HepG2 (cell line): ENCODE measurements around the gene ARHGEF37. TPM values are rescaled to one million over a fixed set of nuclear protein-coding genes. Genes with fewer than 3 reads are reported as not detected.

Experiments
- AFF4 ChIP-seq: sonication (generic); formaldehyde crosslinking; IDR thresholded peaks from 2 replicates; pipeline ENCODE4 v1.4.0; 2020; ENCODE audit warnings: missing genetic modification reagents
- ARID4A ChIP-seq: sonication (generic); formaldehyde crosslinking; IDR thresholded peaks from 2 replicates; pipeline ENCODE4 v1.5.0; 2020; ENCODE audit warnings: mild to moderate bottlenecking, missing genetic modification reagents, borderline replicate concordance
- CBX2 ChIP-seq, 2 experiments: fragments of 200-600 bp in 1 of 2; sonication (generic); formaldehyde crosslinking in 1 of 2; IDR thresholded peaks; 2 replicates each; pipeline versions ENCODE4 v1.7.0 to v1.8.1; 2018 to 2022; ENCODE audit warnings: low read depth in 2 of 2, low read length in 1 of 2, mild to moderate bottlenecking in 1 of 2, missing genetic modification reagents in 1 of 2
- FOXA1 ChIP-seq, 2 experiments: fragments of 450-650 bp in 1 of 2; sonication (generic) in 1 of 2; formaldehyde crosslinking in 1 of 2; IDR thresholded peaks; 2 replicates each; pipeline versions ENCODE4 v1.4.0 to v1.6.1; 2016 to 2020; ENCODE audit warnings: missing genetic modification reagents in 1 of 2
- KDM6A ChIP-seq: IDR thresholded peaks from 2 replicates; pipeline ENCODE4 v1.6.1; 2016; ENCODE audit warnings: low read depth
- MED8 ChIP-seq: sonication (generic); formaldehyde crosslinking; IDR thresholded peaks from 2 replicates; pipeline ENCODE4 v1.8.1; 2023; ENCODE audit warnings: mild to moderate bottlenecking, missing genetic modification reagents; ENCODE audit not compliant: insufficient replicate concordance
- SAP130 ChIP-seq: IDR thresholded peaks from 2 replicates; pipeline ENCODE4 v1.6.1; 2016; ENCODE audit warnings: low read depth
- SOX6 ChIP-seq, 2 experiments: fragments of 450-650 bp in 1 of 2; sonication (generic) in 1 of 2; formaldehyde crosslinking in 1 of 2; IDR thresholded peaks; 2 replicates each; pipeline versions ENCODE4 v1.4.0 to v1.6.1; 2017 to 2020; ENCODE audit warnings: antibody characterized with exemption in 1 of 2, mild to moderate bottlenecking in 1 of 2, missing genetic modification reagents in 1 of 2
- YY1 ChIP-seq: IDR thresholded peaks from 2 replicates; pipeline ENCODE4 v1.6.1; 2011; ENCODE audit warnings: low read length, low read depth, moderate library complexity, mild to moderate bottlenecking; ENCODE audit not compliant: insufficient read depth, insufficient replicate concordance
- ZBTB7B ChIP-seq: sonication (generic); formaldehyde crosslinking; IDR thresholded peaks from 2 replicates; pipeline ENCODE4 v1.4.0; 2020; ENCODE audit warnings: missing genetic modification reagents
- ZFP1 ChIP-seq: IDR thresholded peaks from 2 replicates; pipeline ENCODE4 v1.6.1; 2016
- ZFP82 ChIP-seq: sonication (generic); formaldehyde crosslinking; IDR thresholded peaks from 2 replicates; pipeline ENCODE4 v1.5.1; 2020; ENCODE audit warnings: mild to moderate bottlenecking, missing genetic modification reagents, borderline replicate concordance
- ZNF136 ChIP-seq: sonication (generic); formaldehyde crosslinking; IDR thresholded peaks from 2 replicates; pipeline ENCODE4 v1.8.1; 2022; ENCODE audit warnings: low read depth, mild to moderate bottlenecking, moderate library complexity, missing genetic modification reagents
- ZNF609 ChIP-seq: sonication (generic); formaldehyde crosslinking; IDR thresholded peaks from 2 replicates; pipeline ENCODE4 v1.4.0; 2020; ENCODE audit warnings: mild to moderate bottlenecking, missing genetic modification reagents, borderline replicate concordance
- ZNF784 ChIP-seq: sonication (generic); formaldehyde crosslinking; IDR thresholded peaks from 2 replicates; pipeline ENCODE4 v1.5.1; 2020; ENCODE audit warnings: missing genetic modification reagents, mild to moderate bottlenecking, borderline replicate concordance
- polyA plus RNA-seq, 8 experiments: library from polyadenylated mRNA; depleted of rRNA in 3 of 8; stranded (reverse) in 7 of 8; unstranded in 1 of 8; fragments of >200 nt; fragmentation: Illumina TruSeq in 4 of 8; extraction: Trizol in 4 of 8; gene quantifications; 2 replicates each; pipeline versions ENCODE4 v1.2.1 to v1.2.3, GENCODE V29; 2011 to 2016; ENCODE audit warnings: low read depth in 4 of 8, missing spikeins in 1 of 8, mixed read lengths in 1 of 8; ENCODE audit not compliant: insufficient read depth in 1 of 8
- total RNA-seq, 5 experiments: library from RNA; depleted of rRNA; stranded (reverse); fragments of >200 nt; fragmentation: Illumina TruSeq; extraction: Trizol; gene quantifications; 2 replicates each; pipeline ENCODE4 v1.2.3, GENCODE V29; 2016; ENCODE audit warnings: low read depth in 1 of 5

ARHGEF37 gene
- total and polyA plus RNA-seq, 2 of the 13 experiments (the other 11 are each of a cell fraction or from before 2014, with no cell fraction given): 0.18 to 0.27 TPM

- TF ChIP-seq ZNF136 (CRISPR knock-in tag) (no peak), ZFP82 (no peak), SAP130 (CRISPR knock-in tag) (0 out of 2 replicates have a peak, but pooled peaks have one; percentile 26), ARID4A (peak; percentile 24; the same call in 1 of the 2 replicates), YY1 (peak; percentile 58), ZNF609 (CRISPR knock-in tag) (no peak), AFF4 (CRISPR knock-in tag) (no peak), CBX2 (IDR thresholded peaks at IDR 0.05; ENCODE audit: low read depth, low read length) (no peak), CBX2 (CRISPR knock-in tag; IDR thresholded peaks at IDR 0.05; ENCODE audit: low read depth) (no peak), FOXA1 (IDR thresholded peaks at IDR 0.05) (no peak), FOXA1 (CRISPR knock-in tag; IDR thresholded peaks at IDR 0.05) (0 out of 2 replicates have a peak, but pooled peaks have one; percentile 24), ZBTB7B (CRISPR knock-in tag) (no peak), ZFP1 (CRISPR knock-in tag) (0 out of 2 replicates have a peak, but pooled peaks have one; percentile 43), MED8 (no peak), ZNF784 (CRISPR knock-in tag) (no peak), SOX6 (IDR thresholded peaks at IDR 0.05) (no peak), SOX6 (CRISPR knock-in tag; IDR thresholded peaks at IDR 0.05) (peak; percentile 49), KDM6A (0 out of 2 replicates have a peak, but pooled peaks have one; percentile 17)
Observed at GRCh38 chr5:149611326-149611725, 30.0 kb downstream of the ARHGEF37 start (continued).
